GM19467 (cell line): ENCODE results near the gene IFIH1.

Experiments
- ATAC-seq: cut with Tn5 transposase; IDR thresholded peaks from one replicate; pipeline ENCODE4 v1.9.1; 2021; ENCODE audit warnings: mild to moderate bottlenecking, moderate library complexity; ENCODE audit not compliant: unreplicated experiment

Gene IFIH1

GRCh38 chr2:162258686-162259085, 59.8 kb downstream of the IFIH1 start:
- ATAC-seq: no peak

- no peak for ATAC-seq
Observed at GRCh38 chr2:162258169-162258568, 60.3 kb downstream of the IFIH1 start.

- ATAC-seq: no peak
Observed at GRCh38 chr2:162257425-162257824, 61.1 kb downstream of the IFIH1 start.

- ATAC-seq: no peak
Observed at GRCh38 chr2:162256591-162256991, 61.9 kb downstream of the IFIH1 start.

GRCh38 chr2:162254236-162254871, 64.1 kb downstream of the IFIH1 start:
- ATAC-seq: no peak

- ATAC-seq: no peak
Observed at GRCh38 chr2:162253435-162253834, 65.0 kb downstream of the IFIH1 start.

GRCh38 chr2:162252153-162252552, 66.3 kb downstream of the IFIH1 start:
- no peak for ATAC-seq

GRCh38 chr2:162245781-162246180, 72.7 kb downstream of the IFIH1 start:
- no peak for ATAC-seq

- ATAC-seq: no peak
Observed at GRCh38 chr2:162245061-162245460, 73.4 kb downstream of the IFIH1 start.

- no peak for ATAC-seq
Observed at GRCh38 chr2:162244541-162245031, 73.9 kb downstream of the IFIH1 start.

GRCh38 chr2:162243715-162244114, 74.8 kb downstream of the IFIH1 start:
- ATAC-seq: no peak

GRCh38 chr2:162243294-162243693, 75.2 kb downstream of the IFIH1 start, which contains the start of gene FAP:
Gene FAP, minus strand, starts transcription at chr2:162243445. Its CDS starts 118 bp downstream, at chr2:162243327.
- no peak for ATAC-seq

- no peak for ATAC-seq
Observed at GRCh38 chr2:162242586-162243280, 75.8 kb downstream of the IFIH1 start.

- no peak for ATAC-seq
Observed at GRCh38 chr2:162241571-162241970, 76.9 kb downstream of the IFIH1 start.

- no peak for ATAC-seq
Observed at GRCh38 chr2:162234620-162235462, 83.6 kb downstream of the IFIH1 start.

- ATAC-seq: no peak
Observed at GRCh38 chr2:162233197-162233596, 85.3 kb downstream of the IFIH1 start.

- no peak for ATAC-seq
Observed at GRCh38 chr2:162232671-162233070, 85.8 kb downstream of the IFIH1 start.

- no peak for ATAC-seq
Observed at GRCh38 chr2:162232027-162232426, 86.5 kb downstream of the IFIH1 start.

- ATAC-seq: no peak
Observed at GRCh38 chr2:162230761-162231160, 87.7 kb downstream of the IFIH1 start.

GRCh38 chr2:162226836-162227235, 91.6 kb downstream of the IFIH1 start:
- ATAC-seq: no peak

- peak; percentile 91 for ATAC-seq
Observed at GRCh38 chr2:162221064-162221463, 97.4 kb downstream of the IFIH1 start.
